H1 (cell line): Measurements from ENCODE around the gene SFN. TPM values are rescaled to one million over a fixed set of nuclear protein-coding genes. Genes with fewer than 3 reads are reported as not detected.

Experiments
- ATF3 ChIP-seq: IDR thresholded peaks from 2 replicates; pipeline ENCODE4 v1.6.1; 2011; ENCODE audit warnings: low read depth, mild to moderate bottlenecking, low read length; ENCODE audit not compliant: insufficient read depth
- CTCF ChIP-seq, 3 experiments: IDR thresholded peaks; 1 replicate in 2 of 3; 2 replicates in 1 of 3; pipeline versions ENCODE4 v1.5.1 to v1.6.1; 2011; ENCODE audit warnings: low read length in 3 of 3, mild to moderate bottlenecking in 3 of 3, inconsistent platforms in 2 of 3, low read depth in 1 of 3, moderate library complexity in 1 of 3; ENCODE audit not compliant: insufficient read depth in 1 of 3; ENCODE audit errors: control extremely low read depth in 1 of 3
- FOSL1 ChIP-seq: IDR thresholded peaks from 2 replicates; pipeline ENCODE4 v1.6.1; 2011; ENCODE audit warnings: mild to moderate bottlenecking, low read depth, low read length, moderate library complexity; ENCODE audit not compliant: insufficient read depth
- SAP30 ChIP-seq: fragments of 300-600 bp; sonication (generic); IDR thresholded peaks from 2 replicates; pipeline ENCODE4 v1.7.1; 2012; ENCODE audit warnings: low read length, moderate library complexity, mild to moderate bottlenecking, inconsistent platforms; ENCODE audit not compliant: insufficient read depth, insufficient replicate concordance
- polyA plus RNA-seq, 7 experiments: library from polyadenylated mRNA; depleted of rRNA in 3 of 7; stranded (reverse) in 5 of 7; unstranded in 2 of 7; fragments of >200 nt in 5 of 7; fragments of 200-250 nt in 2 of 7; gene quantifications; 1 replicate in 5 of 7; 2 replicates in 1 of 7; 4 replicates in 1 of 7; pipeline versions ENCODE4 v1.2.1 to v1.2.3, GENCODE V29; 2011 to 2013; ENCODE audit warnings: missing spikeins in 2 of 7, mixed read lengths in 2 of 7
- total RNA-seq: library from RNA; stranded (reverse); fragmentation: NEBNext Ultra II Directional; extraction: Animal tissue kit (Norgen Biotek cat#: 25700); gene quantifications from 2 replicates; pipeline ENCODE4 v1.2.1, GENCODE V29; 2021

Gene SFN
- total and polyA plus RNA-seq, 2 of the 8 experiments (the other 6 are each of a cell fraction or from before 2014, with no cell fraction given) = 3.3 to 3.9 TPM

GRCh38 chr1:26911399-26912146 lies 48.6 kb downstream of the SFN start (continued):
- TF ChIP-seq SAP30 = no peak
- no peak for TF ChIP-seq CTCF (IDR thresholded peaks at IDR 0.05; ENCODE audit: control extremely low read depth in 1 of 3, insufficient read depth in 1 of 3, low read depth in 1 of 3, low read length in 3 of 3)
- TF ChIP-seq FOSL1 = no peak
- TF ChIP-seq ATF3 = no peak
